ENCODE data around the gene ALDH8A1. TPM values are rescaled to one million over a fixed set of nuclear protein-coding genes. Genes with fewer than 3 reads are reported as not detected.

ALDH8A1 gene
- 1.2 and 1.7 TPM in 2 replicates for total RNA-seq

GRCh38 chr6:134949927-134950326 lies at the start of gene ALDH8A1:
Gene ALDH8A1, minus strand, starts transcription at chr6:134950101. Its CDS starts 48 bp downstream, at chr6:134950053.
- H3K36me3 Mint-ChIP-seq (ENCODE audit: low read depth) = no peaks in the 10 kb centered on the region
- no peak within 1 kb of the TSS for H3K27ac Mint-ChIP-seq
- no peak within 1 kb of the TSS for H3K4me3 Mint-ChIP-seq
- H3K4me1 Mint-ChIP-seq = no peaks in the 10 kb centered on the region
- no peaks in the 10 kb centered on the region for H3K27me3 Mint-ChIP-seq
- H3K9me3 Mint-ChIP-seq = no peaks in the 10 kb centered on the region
- no peak for DNase-seq
- intact Hi-C loops (cut with micrococcal nuclease) = loop anchor here (10.0 kb wide), 1 partner anchor 665 kb away; no protein-coding TSS in a partner anchor

- peaks cover 24% of the 10 kb centered on the region for H3K4me1 Mint-ChIP-seq
- H3K36me3 Mint-ChIP-seq (ENCODE audit: low read depth) = peaks cover 32% of the 10 kb centered on the region
- no peak for DNase-seq
- H3K4me3 Mint-ChIP-seq = no peak overlapping the region
- H3K27ac Mint-ChIP-seq = no peak overlapping the region
- no peaks in the 10 kb centered on the region for H3K27me3 Mint-ChIP-seq
- no peaks in the 10 kb centered on the region for H3K9me3 Mint-ChIP-seq
- intact Hi-C loops (cut with micrococcal nuclease) = no loop called here
Measured at GRCh38 chr6:134999107-134999506, 49.2 kb upstream of the ALDH8A1 start.

DNA sequence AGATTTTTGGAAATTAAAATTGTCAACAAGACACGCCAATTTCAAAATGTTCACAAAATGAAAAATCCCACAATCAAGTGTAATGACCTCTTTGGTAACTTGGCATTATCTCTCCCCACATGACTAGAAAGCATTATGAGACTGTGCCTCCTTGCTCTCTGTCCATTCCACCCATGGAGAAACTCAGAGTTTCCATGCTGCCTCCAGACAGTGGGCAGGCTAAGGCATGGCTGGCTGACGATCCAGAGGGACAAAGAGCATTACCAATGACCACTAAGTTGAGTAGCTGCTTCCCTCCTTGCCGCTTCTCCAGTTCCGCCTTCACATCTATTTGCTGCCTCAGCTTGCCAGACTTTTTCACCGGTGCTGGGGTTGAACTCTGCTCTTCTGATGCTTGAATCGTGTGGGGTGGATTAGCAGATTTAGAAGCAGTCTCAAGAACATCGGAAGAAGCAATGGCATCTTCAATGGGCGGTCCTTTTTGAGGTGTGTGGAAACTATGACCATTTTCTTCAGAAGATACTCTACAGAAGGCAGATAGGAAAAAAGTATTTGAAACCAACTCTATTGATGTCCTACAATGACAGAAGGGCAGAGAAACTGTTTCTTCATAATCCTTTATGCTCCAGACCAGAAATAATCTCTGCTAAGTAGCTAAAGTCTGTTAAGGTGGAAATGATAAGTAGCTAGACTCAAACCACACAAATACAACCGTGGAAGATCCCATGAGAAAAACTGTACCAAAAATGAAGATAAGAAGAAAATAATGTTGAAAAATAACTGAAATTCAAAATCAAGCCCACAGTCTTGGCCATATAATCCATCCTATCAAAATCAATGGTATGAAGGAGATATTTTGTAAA lies 47.5 kb upstream of the ALDH8A1 start:
- DNase-seq = no peak
- peak overlapping the region; percentile 65 for H3K27ac Mint-ChIP-seq
- H3K9me3 Mint-ChIP-seq = no peaks in the 10 kb centered on the region
- peaks cover 34% of the 10 kb centered on the region for H3K36me3 Mint-ChIP-seq (ENCODE audit: low read depth)
- H3K27me3 Mint-ChIP-seq = no peaks in the 10 kb centered on the region
- no peak overlapping the region for H3K4me3 Mint-ChIP-seq
- peaks cover 20% of the 10 kb centered on the region for H3K4me1 Mint-ChIP-seq
- intact Hi-C loops (cut with micrococcal nuclease) = no loop called here

DNA sequence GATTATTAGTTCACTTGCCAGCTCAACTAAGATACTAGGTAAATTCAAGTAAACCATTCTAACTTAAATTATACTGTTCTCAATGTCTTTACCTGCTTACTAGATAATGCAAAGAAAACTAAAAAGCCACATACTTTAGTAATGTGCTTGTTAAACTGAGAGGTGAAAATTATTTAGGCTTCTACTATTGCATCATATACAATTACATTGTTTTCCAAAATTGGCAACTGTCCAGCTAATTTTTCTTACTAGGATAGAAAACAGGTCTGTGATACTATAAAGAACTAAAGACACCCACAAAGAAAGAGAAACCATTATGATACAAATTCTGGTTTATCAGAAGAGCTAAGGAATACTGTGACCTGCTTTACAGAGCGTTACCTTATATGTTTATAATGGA lies 45.6 kb upstream of the ALDH8A1 start:
- no peaks in the 10 kb centered on the region for H3K27me3 Mint-ChIP-seq
- no peaks in the 10 kb centered on the region for H3K9me3 Mint-ChIP-seq
- intact Hi-C loops (cut with micrococcal nuclease) = no loop called here
- H3K27ac Mint-ChIP-seq = no peak overlapping the region
- no peak overlapping the region for H3K4me3 Mint-ChIP-seq
- peaks cover 36% of the 10 kb centered on the region for H3K36me3 Mint-ChIP-seq (ENCODE audit: low read depth)
- peaks cover 21% of the 10 kb centered on the region for H3K4me1 Mint-ChIP-seq
- no peak for DNase-seq

DNA sequence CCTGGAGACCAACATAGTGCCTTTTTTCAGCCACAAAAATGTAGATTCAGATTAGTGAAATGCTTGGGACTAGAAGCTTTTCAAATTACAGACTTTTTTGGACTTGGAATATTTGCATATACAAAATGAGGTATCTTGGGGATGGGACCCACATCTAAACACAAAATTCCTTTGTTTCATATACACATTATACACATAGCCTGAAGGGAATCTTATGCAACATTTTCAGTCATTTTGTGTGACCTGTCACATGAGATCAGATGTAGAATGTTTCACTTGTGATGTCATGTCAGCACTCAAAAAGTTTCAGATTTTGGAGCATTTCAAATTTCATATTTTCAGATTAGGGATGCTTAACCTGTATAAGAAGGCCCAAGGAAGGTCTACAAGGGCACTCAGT lies 44.5 kb upstream of the ALDH8A1 start:
- Mint-ChIP-seq H3K36me3 (ENCODE audit: low read depth) (peaks cover 36% of the 10 kb centered on the region), H3K27ac (no peak overlapping the region), H3K4me1 (peaks cover 22% of the 10 kb centered on the region), H3K4me3 (no peak overlapping the region), H3K27me3 (no peaks in the 10 kb centered on the region), H3K9me3 (no peaks in the 10 kb centered on the region)
- DNase-seq = no peak
- intact Hi-C loops (cut with micrococcal nuclease) = no loop called here

- H3K9me3 Mint-ChIP-seq = no peaks in the 10 kb centered on the region
- H3K27ac Mint-ChIP-seq = no peak overlapping the region
- peaks cover 17% of the 10 kb centered on the region for H3K4me1 Mint-ChIP-seq
- DNase-seq = no peak
- H3K27me3 Mint-ChIP-seq = no peaks in the 10 kb centered on the region
- intact Hi-C loops (cut with micrococcal nuclease) = no loop called here
- H3K36me3 Mint-ChIP-seq (ENCODE audit: low read depth) = peaks cover 35% of the 10 kb centered on the region
- no peak overlapping the region for H3K4me3 Mint-ChIP-seq
Measured at GRCh38 chr6:134992155-134992554, 42.3 kb upstream of the ALDH8A1 start.

- Mint-ChIP-seq H3K27ac (no peak overlapping the region), H3K9me3 (no peaks in the 10 kb centered on the region), H3K27me3 (no peaks in the 10 kb centered on the region), H3K4me1 (peaks cover 10% of the 10 kb centered on the region), H3K4me3 (no peak overlapping the region), H3K36me3 (ENCODE audit: low read depth) (peaks cover 30% of the 10 kb centered on the region)
- no peak for DNase-seq
- intact Hi-C loops (cut with micrococcal nuclease) = no loop called here
Measured at GRCh38 chr6:134990262-134990661, 40.4 kb upstream of the ALDH8A1 start.

- Mint-ChIP-seq H3K4me3 (no peak overlapping the region), H3K27ac (peak overlapping the region; percentile 31), H3K4me1 (peaks cover 40% of the 10 kb centered on the region), H3K36me3 (ENCODE audit: low read depth) (peaks cover 48% of the 10 kb centered on the region), H3K27me3 (no peaks in the 10 kb centered on the region), H3K9me3 (peaks cover 11% of the 10 kb centered on the region)
- no peak for DNase-seq
- intact Hi-C loops (cut with micrococcal nuclease) = no loop called here
Measured at GRCh38 chr6:134984821-134985220, 34.9 kb upstream of the ALDH8A1 start.

DNA sequence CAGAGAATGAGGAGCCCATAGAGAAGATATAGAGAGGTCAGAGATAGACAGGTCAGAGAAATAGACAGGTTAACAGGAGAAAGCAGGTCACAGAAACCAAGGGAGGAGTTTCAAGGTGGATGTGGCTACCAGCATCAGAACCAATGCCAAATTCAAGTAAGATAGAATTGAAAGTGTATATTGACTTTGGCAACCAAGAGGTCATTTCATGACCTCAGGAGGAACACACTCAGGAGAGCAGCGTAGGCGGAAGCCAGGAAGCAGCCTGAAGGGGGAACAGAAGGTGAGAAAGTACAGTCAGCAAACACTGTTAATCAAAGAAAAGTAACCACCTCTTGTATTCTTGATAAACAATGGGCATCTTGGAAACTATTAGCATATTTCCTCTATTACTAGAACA lies 33.9 kb upstream of the ALDH8A1 start:
- Mint-ChIP-seq H3K36me3 (ENCODE audit: low read depth) (peaks cover 55% of the 10 kb centered on the region), H3K4me3 (no peak overlapping the region), H3K9me3 (peaks cover 11% of the 10 kb centered on the region), H3K27me3 (no peaks in the 10 kb centered on the region), H3K27ac (peak overlapping the region; percentile 23), H3K4me1 (peaks cover 42% of the 10 kb centered on the region)
- no peak for DNase-seq
- intact Hi-C loops (cut with micrococcal nuclease) = no loop called here

DNA sequence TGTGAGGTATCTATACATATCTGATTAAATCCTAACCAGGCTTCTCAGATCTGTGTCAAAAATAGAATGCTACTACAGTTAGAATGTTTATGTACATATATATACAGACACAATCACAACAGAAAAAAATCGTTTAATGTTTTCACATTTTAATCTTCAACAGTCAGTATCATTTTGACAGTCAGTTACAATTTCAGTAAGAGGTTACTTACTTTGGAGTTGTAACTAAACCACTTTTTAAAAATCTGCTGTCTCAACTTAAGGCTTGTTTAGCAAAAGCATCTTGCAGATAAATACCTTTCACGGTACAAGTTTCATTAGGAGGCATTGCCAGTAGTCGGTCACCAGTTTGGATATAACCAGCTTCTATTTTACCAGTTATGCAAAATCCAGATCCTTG lies 32.3 kb upstream of the ALDH8A1 start:
- no peaks in the 10 kb centered on the region for H3K27me3 Mint-ChIP-seq
- intact Hi-C loops (cut with micrococcal nuclease) = no loop called here
- peaks cover 52% of the 10 kb centered on the region for H3K36me3 Mint-ChIP-seq (ENCODE audit: low read depth)
- no peak overlapping the region for H3K27ac Mint-ChIP-seq
- peaks cover 15% of the 10 kb centered on the region for H3K9me3 Mint-ChIP-seq
- no peak overlapping the region for H3K4me3 Mint-ChIP-seq
- H3K4me1 Mint-ChIP-seq = peaks cover 45% of the 10 kb centered on the region
- DNase-seq = no peak

- Mint-ChIP-seq H3K36me3 (ENCODE audit: low read depth) (peaks cover 58% of the 10 kb centered on the region), H3K4me1 (peaks cover 45% of the 10 kb centered on the region), H3K27me3 (no peaks in the 10 kb centered on the region), H3K9me3 (peaks cover 19% of the 10 kb centered on the region), H3K27ac (peak overlapping the region; percentile 62), H3K4me3 (no peak overlapping the region)
- intact Hi-C loops (cut with micrococcal nuclease) = loop anchor here (2.0 kb wide), 1 partner anchor 74 kb away; the partner anchor contains the start of gene HBS1L
- DNase-seq = no peak
Measured at GRCh38 chr6:134980846-134981245, 30.9 kb upstream of the ALDH8A1 start.

DNA sequence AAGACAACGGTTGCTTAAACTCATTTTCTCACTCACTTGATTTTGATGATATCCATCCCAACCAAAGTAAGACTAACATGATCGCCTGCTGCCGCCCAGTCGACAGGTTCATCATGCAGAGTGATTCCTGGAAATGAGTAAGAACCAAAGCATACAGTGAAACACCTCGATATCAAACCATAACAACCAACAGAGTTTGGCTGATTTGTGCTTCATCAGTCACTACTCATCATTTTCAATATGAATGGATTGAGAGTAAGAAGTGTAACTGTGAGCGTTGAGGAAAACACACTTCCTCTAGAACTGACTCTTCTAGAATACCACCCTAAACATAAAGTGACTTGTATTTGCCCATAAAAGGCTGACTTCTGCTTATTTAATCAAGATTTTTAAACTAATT lies 29.2 kb upstream of the ALDH8A1 start:
- intact Hi-C loops (cut with micrococcal nuclease) = loop anchor here (1.0 to 2.0 kb wide), 10 partner anchors 18 to 204 kb away; no protein-coding TSS in a partner anchor
- Mint-ChIP-seq H3K27ac (peak overlapping the region; percentile 71), H3K4me3 (peak overlapping the region; percentile 14), H3K9me3 (peaks cover 34% of the 10 kb centered on the region), H3K36me3 (ENCODE audit: low read depth) (peaks cover 63% of the 10 kb centered on the region), H3K27me3 (no peaks in the 10 kb centered on the region), H3K4me1 (peaks cover 39% of the 10 kb centered on the region)
- DNase-seq = peak; percentile 81

- H3K9me3 Mint-ChIP-seq = peaks cover 29% of the 10 kb centered on the region
- intact Hi-C loops (cut with micrococcal nuclease) = no loop called here
- peaks cover 18% of the 10 kb centered on the region for H3K4me1 Mint-ChIP-seq
- H3K36me3 Mint-ChIP-seq (ENCODE audit: low read depth) = peaks cover 67% of the 10 kb centered on the region
- no peak for DNase-seq
- H3K4me3 Mint-ChIP-seq = no peak overlapping the region
- no peak overlapping the region for H3K27ac Mint-ChIP-seq
- no peaks in the 10 kb centered on the region for H3K27me3 Mint-ChIP-seq
Measured at GRCh38 chr6:134974370-134974769, 24.5 kb upstream of the ALDH8A1 start.

DNA sequence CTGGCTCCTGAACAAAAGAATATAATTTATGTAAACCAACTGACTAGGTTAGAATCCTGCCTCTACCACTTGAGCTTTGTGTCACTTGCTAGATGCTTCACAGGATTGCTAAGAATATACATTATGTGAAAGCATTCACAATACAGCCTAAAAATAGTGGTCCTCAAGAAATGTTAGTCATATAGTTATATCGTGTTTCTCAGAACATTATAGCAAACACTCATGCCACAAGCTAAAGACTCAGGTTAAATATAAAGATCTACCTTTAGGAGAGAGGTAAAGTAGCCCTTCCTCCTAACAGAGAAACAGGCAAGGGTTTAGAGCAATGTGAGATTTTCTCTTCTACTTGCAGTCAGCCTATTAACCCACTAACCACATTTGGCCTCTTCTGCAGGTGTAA lies 17.8 kb upstream of the ALDH8A1 start:
- no peak for DNase-seq
- H3K27ac Mint-ChIP-seq = no peak overlapping the region
- intact Hi-C loops (cut with micrococcal nuclease) = no loop called here
- H3K36me3 Mint-ChIP-seq (ENCODE audit: low read depth) = peaks cover 43% of the 10 kb centered on the region
- H3K9me3 Mint-ChIP-seq = no peaks in the 10 kb centered on the region
- H3K27me3 Mint-ChIP-seq = no peaks in the 10 kb centered on the region
- no peak overlapping the region for H3K4me3 Mint-ChIP-seq
- H3K4me1 Mint-ChIP-seq = peaks cover 3% of the 10 kb centered on the region

Data from activated CD4-positive, alpha-beta T cell treated with anti-CD3 and anti-CD28 coated beads, Interleukin-2, amount 10 ng/mL, durations not matched to agents 24 days and 14 days (primary cell).